ENCODE measurements around the gene RABL6. TPM values are rescaled to one million over a fixed set of nuclear protein-coding genes. Genes with fewer than 3 reads are reported as not detected.
"Not testable (repeated sequence)": the region's sequence is repeated elsewhere in the genome, so short reads cannot be mapped to it uniquely, and the experiment has no call there.

RABL6 gene
- total RNA-seq, 1 donor from 2014 or later, result 71.2 TPM

DNA sequence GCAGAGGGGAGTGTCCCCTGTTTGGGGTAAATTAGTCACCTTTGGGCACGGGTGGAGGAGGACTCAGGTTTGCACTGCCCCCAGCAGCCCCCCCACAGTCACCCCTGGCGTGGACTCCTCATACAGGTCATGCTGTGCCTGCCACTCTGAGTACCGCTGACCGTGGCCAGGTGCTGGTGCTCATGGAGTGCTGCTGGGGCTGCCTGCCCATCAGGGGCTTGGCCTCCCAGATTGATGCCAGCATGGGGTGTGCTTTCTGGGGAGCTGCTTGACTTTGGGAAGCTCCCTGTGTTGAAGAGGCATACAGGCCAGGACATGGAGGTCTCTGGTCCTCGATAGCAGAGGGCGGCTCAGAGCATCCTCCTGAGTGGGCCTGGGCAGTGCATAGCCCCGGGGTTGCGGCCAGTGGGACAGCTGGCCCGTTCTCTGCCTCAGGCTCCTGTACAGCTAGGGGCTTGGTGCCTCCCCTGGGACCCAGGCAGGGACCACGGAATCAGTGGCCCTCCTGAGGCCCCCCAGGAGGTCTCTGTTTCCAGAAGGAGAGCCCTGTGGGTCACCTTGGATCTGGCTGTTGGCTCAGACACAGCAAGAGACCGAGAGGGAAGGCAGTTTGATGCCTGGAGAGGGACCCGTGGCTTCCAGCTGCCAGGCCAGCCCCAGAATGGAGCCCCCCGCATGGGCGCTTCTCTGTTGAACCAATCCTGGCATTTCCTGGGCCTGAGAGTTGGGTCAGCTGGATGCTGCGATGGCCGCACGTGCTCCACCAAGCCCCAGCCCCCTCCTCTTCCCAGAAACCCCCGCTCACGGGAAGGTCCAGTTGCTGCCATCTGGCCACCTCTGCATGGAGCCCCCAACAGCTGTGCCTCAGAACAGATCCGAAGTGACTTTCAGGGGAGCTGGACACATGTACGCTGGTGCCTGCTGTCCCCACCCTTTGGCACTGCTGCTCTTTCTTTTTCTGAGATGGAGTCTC lies 28.5 kb downstream of the RABL6 start:
- no peak overlapping the region for H3K4me3 Mint-ChIP-seq
- Histone ChIP-seq H3K27me3 (no peaks in the 10 kb centered on the region), H3K9ac (no peak overlapping the region), H3K9me3 (ENCODE audit: low read depth) (no peaks in the 10 kb centered on the region), H3K27ac (no peak overlapping the region), H3K4me3 (no peak overlapping the region), H3F3A (ENCODE audit: low read depth) (peaks cover 20% of the 10 kb centered on the region), H2AFZ (replicated peaks) (no peak overlapping the region), H3K4me2 (no peak overlapping the region), H3K4me1 (peaks cover 14% of the 10 kb centered on the region), H3K79me2 (ENCODE audit: low read depth) (no peaks in the 10 kb centered on the region), H3K36me3 (no peaks in the 10 kb centered on the region), H4K20me1 (ENCODE audit: low read depth) (peaks cover 19% of the 10 kb centered on the region)
- no peak overlapping the region for H3K27ac Mint-ChIP-seq
- TF ChIP-seq EZH2phosphoT487 (IDR thresholded peaks at IDR 0.05), result no peak
- TF ChIP-seq, protein P1, sequence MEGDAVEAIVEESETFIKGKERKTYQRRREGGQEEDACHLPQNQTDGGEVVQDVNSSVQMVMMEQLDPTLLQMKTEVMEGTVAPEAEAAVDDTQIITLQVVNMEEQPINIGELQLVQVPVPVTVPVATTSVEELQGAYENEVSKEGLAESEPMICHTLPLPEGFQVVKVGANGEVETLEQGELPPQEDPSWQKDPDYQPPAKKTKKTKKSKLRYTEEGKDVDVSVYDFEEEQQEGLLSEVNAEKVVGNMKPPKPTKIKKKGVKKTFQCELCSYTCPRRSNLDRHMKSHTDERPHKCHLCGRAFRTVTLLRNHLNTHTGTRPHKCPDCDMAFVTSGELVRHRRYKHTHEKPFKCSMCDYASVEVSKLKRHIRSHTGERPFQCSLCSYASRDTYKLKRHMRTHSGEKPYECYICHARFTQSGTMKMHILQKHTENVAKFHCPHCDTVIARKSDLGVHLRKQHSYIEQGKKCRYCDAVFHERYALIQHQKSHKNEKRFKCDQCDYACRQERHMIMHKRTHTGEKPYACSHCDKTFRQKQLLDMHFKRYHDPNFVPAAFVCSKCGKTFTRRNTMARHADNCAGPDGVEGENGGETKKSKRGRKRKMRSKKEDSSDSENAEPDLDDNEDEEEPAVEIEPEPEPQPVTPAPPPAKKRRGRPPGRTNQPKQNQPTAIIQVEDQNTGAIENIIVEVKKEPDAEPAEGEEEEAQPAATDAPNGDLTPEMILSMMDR (IDR thresholded peaks at IDR 0.05), result no peak
- TF ChIP-seq EZH2 (IDR thresholded peaks at IDR 0.05), result no peak
- H3K27me3 Mint-ChIP-seq (ENCODE audit: insufficient read depth, low read depth), result peaks cover 11% of the 10 kb centered on the region
- H3K4me1 Mint-ChIP-seq, result peaks cover 11% of the 10 kb centered on the region
- H3K9me3 Mint-ChIP-seq, result no peaks in the 10 kb centered on the region
- peaks cover 5% of the 10 kb centered on the region for H3K36me3 Mint-ChIP-seq
- no peak for DNase-seq (ENCODE audit: low spot score)

DNA sequence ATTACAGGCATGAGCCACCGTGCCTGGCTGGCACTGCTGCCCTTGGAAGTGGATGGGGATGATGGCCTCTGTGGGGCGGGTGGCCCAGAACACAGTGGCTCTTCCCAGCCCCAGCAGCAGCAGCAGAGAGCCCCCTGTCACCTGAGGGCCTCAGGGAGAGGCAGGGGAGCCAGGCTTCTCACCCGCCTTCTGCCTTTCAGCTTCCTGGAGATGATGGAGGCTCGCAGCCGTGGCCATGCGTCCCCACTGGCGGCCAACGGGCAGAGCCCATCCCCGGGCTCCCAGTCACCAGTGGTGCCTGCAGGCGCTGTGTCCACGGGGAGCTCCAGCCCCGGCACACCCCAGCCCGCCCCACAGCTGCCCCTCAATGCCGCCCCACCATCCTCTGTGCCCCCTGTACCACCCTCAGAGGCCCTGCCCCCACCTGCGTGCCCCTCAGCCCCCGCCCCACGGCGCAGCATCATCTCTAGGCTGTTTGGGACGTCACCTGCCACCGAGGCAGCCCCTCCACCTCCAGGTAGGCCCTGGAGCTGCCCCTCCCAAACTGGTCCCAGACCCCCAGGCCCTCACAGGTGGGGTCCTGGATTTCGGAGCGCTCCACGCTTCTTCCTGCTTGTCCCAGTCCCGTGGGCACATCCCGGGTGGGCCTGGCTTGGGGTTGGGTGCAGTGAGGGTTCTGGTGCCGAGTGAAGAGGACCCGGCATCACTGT lies 29.6 kb downstream of the RABL6 start:
- Mint-ChIP-seq H3K27me3 (ENCODE audit: insufficient read depth, low read depth) (peaks cover 14% of the 10 kb centered on the region), H3K4me1 (peaks cover 19% of the 10 kb centered on the region), H3K9me3 (no peaks in the 10 kb centered on the region), H3K27ac (no peak overlapping the region), H3K4me3 (no peak overlapping the region), H3K36me3 (peaks cover 5% of the 10 kb centered on the region)
- Histone ChIP-seq H3K4me2 (no peak overlapping the region), H3F3A (ENCODE audit: low read depth) (peaks cover 26% of the 10 kb centered on the region), H2AFZ (replicated peaks) (no peak overlapping the region), H3K4me1 (peaks cover 23% of the 10 kb centered on the region), H3K36me3 (no peaks in the 10 kb centered on the region), H3K27ac (no peak overlapping the region), H3K9me3 (ENCODE audit: low read depth) (no peaks in the 10 kb centered on the region), H3K9ac (no peak overlapping the region), H3K79me2 (ENCODE audit: low read depth) (no peaks in the 10 kb centered on the region), H4K20me1 (ENCODE audit: low read depth) (peaks cover 30% of the 10 kb centered on the region), H3K27me3 (no peaks in the 10 kb centered on the region), H3K4me3 (no peak overlapping the region)
- no peak for TF ChIP-seq EZH2phosphoT487 (IDR thresholded peaks at IDR 0.05)
- TF ChIP-seq, protein P1 (IDR thresholded peaks at IDR 0.05), result no peak
- no peak for TF ChIP-seq EZH2 (IDR thresholded peaks at IDR 0.05)
- no peak for DNase-seq (ENCODE audit: low spot score)

DNA sequence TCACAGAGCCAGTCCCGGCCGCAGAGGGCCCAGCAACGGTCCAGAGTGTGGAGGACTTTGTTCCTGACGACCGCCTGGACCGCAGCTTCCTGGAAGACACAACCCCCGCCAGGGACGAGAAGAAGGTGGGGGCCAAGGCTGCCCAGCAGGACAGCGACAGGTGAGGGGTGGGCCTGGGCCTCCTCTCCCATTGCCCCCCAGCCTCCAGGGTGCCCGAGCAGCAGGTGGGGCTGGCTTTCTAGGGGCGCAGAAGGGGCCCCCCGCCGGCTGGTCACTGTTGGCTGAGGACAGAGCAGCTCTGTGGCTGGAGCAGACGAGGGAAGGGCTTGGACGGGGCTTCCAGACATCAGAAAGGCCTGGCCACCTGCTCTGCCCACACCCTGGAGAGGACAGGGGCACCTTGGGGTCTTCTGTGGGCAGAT lies 30.1 kb downstream of the RABL6 start:
- Mint-ChIP-seq H3K27me3 (ENCODE audit: insufficient read depth, low read depth) (peaks cover 12% of the 10 kb centered on the region), H3K4me1 (peaks cover 20% of the 10 kb centered on the region)
- H3K4me2 ChIP-seq; H3K36me3 ChIP-seq; H3K9me3 ChIP-seq (ENCODE audit: low read depth); H3K27ac Mint-ChIP-seq; H3K27ac ChIP-seq; H3K79me2 ChIP-seq (ENCODE audit: low read depth); H3K9ac ChIP-seq; H3K36me3 Mint-ChIP-seq; H3K4me3 Mint-ChIP-seq; H2AFZ ChIP-seq (replicated peaks); H3K27me3 ChIP-seq; H3K4me3 ChIP-seq; DNase-seq (ENCODE audit: low spot score); H3K9me3 Mint-ChIP-seq: not testable (repeated sequence)
- Histone ChIP-seq H4K20me1 (ENCODE audit: low read depth) (peaks cover 34% of the 10 kb centered on the region), H3F3A (ENCODE audit: low read depth) (peaks cover 26% of the 10 kb centered on the region), H3K4me1 (peaks cover 23% of the 10 kb centered on the region)

All from neural progenitor cell (in vitro differentiated cells).